ENCODE results near the gene ZBTB7C.

GRCh38 chr18:48022021-48022420, 387.2 kb downstream of the ZBTB7C start:
- TF ChIP-seq CTCF (optimal IDR thresholded peaks at IDR 0.05 in 1 of 3, IDR thresholded peaks at IDR 0.05 in 1 of 3, conservative IDR thresholded peaks at IDR 0.05 in 1 of 3; ENCODE audit: extremely low read depth in 1 of 3, insufficient read depth in 2 of 3, low read length in 3 of 3) (no peak), EZH2 (IDR thresholded peaks at IDR 0.05; ENCODE audit: low read length) (no peak)
